ENCODE data around the gene TTC22.
A peak's percentile ranks its signal among the peaks of the same experiment; 100 is the strongest.

Gene TTC22

DNA sequence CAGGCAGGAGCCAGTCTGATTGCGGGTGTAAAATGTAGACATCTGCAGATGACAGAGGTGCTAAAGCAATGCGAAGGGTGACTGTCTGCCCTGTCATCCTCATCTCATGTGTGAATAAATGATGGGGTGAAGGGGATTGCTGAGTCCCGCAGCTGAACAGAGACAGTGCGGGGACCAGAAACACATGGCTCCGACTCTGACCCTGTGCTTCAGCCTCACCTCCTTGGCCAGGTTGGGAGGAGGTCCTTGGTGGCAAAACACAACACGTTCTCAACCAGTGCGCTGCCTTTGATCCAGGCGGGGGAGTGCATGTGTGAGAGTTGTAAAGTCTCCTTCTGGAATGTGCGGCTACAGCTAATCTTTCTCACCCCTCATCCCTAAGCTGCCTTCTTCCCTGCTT, 32.0 kb upstream of the TTC22 start:
- no peak for DNase-seq

DNA sequence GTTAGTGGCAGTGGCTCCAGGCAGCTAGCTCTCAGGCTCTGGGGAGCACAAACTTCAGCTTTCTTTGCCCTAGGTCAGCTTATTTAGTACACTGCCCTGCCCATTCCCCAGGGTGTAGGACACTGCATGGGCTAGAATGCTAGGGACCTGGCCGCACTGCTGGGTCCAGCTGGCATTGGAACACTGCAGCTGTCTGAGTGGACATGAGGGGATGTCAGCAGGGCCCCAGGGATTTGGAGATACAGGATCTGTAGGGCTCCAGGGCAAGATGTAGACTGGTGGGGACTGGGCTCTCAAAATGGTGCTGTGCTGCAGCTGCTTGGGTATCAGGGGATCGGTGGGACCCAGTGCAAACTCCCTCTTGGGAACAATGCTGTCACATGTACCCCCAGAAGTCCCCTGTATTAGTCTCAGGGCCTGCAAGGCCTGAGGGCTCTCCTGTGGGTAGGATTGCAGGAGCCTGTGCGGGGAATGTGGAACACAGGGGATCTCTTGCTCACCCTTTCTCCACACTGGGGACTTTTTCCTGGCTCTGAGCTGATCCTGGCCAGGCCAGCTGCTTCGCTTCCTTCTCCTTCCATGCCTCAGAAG, 25.2 kb upstream of the TTC22 start:
- no peak for DNase-seq

DNA sequence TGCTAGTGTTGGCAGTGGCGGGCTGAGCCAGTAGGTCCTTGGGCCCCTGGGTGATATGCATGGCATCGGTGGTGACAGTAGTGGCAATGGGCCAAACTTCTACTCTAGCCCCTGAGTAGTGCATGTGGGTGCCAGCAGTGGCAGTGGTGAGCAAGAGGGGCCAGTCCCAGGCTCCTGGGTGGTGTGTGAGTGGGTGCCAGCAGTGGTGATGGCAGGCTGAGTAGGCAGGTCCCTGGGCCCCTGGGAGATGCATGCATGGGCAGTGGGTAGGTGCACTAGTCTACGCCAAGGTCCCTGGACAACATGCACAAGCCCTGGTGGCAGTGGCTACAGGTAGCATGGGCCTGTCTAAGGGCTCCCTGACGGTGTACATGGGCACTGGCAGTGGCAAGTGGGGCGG, 24.6 kb upstream of the TTC22 start:
- no peak for DNase-seq

DNA sequence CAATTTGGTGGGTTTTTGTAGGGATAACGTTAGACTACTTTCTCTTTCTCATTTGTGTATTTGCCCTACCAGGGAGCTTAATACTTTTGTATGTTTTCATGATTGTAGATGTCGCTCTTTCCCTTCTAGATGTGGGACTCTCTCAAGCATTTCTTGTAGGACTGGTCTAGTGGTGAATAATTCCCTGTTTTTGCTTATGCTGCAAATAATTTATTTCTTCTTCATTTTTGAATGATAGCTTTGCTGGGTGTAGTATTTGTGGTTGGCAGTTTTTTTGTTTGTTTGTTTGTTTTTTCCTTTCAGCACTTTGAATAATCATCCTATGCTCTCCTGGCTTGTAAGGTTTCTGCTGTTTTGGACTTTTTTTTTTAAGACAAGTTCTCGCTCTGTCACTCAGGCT, 22.5 kb upstream of the TTC22 start:
- no peak for DNase-seq

DNA sequence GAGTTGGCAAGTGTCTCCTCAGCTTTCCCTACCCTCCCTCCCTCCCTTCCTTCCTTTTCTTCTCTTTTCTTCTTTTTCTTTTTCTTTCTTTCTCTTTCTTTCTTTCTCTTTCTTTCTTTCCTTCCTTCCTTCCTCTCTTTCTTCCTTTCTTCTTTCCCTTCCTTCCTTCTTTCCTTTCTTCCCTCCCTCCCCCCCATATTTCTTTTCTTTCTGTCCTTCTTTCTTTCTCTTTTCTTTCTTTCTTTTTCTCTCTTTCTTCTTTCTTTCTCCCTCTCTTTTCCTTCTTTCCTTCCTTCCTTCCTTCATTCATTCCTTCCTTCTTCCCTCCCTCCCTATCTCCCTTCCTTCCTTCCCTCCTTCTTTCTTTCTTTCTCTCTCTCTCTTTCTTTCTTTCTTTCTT, 18.6 kb upstream of the TTC22 start:
- no peak for DNase-seq

DNA sequence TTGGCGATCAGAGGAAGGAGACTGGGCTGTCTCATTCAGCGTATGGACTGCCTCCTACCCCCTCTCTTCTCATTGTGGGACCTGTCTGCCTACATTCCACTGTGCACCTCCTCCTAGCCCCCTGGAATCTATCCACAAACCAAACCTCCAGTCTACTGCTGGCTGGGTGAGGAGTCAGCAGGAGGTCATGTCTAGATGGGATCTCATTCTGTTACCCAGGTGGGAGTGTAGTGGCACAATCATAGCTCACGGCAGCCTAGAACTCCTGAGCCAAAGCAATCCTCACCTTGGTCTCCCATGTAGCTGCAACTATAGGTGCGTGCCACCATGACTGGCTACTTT, 18.0 kb upstream of the TTC22 start:
- DNase-seq: no peak

DNA sequence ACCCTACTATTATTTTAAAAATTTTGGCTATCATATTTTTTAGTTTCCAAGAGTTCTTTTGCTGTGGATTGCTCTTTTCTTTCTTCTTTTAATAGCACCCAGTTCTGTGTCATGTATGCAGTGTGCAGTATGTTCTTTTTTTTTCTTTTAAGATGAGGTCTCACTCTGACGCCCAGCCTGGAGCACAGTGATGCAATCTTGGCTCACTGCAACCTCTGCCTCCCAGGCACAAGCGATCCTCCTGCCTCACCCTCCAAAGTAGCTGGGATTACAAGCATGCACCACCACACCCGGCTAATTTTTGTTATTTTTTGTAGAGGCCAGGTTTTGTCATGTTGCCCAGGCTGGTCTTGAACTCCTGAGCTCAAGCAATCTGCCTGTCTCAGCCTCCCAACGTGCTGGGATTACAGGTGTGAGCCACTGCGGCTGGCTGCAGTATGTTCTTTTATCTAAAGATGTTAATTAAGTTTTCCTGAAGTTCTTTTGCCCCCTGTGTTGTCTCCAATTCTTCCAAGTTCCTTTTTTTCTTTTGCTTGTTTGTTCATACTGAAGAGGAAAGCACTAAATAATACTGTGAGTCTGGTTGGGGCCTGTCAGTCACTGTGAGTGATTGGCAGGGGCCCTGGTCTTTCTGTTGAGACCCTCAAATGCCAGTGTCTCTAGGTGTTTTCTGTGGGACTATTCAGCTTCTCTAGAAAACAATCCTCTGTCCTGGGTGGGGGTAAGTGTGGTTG, 17.5 kb upstream of the TTC22 start:
- DNase-seq: no peak

DNA sequence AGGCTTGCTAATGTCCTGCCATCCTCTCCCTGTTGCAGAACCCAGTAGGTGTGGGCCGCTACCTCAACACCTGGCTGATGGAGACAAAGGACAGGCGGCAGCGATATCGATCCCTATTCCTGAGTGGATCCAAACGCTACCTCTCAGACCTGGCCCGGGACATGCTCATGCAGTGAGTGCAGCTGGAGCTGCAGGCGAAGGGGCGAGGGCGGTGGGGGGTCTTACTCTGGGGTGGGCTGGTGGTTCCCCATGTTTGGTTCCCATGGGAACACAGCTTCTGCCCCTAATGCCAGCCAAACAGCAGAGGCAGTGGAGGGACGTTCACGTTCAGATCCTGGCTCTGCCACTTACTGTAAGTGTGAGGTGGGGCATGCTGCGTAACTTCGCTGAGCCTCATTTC, 15.8 kb upstream of the TTC22 start:
- no peak for DNase-seq

DNA sequence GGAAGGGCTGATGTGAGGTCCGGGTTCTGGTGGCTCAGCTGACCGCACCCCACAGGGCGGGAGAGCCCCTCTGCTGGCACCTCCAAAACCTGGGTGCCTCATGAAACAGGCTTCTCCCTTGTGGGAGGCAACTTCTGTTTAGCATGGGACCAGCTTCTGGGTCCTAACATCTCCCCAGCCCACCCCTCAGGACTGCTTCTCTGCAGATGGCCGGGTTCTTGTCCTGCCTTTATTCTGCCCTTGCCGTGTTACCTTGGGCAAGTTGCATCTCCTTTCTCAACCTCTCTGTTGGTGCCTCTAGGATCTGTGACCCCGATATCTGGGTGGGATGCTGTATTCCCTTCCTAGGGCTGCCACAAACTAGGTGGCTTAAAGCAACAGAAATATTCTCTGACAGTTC, 15.0 kb upstream of the TTC22 start:
- no peak for DNase-seq

DNA sequence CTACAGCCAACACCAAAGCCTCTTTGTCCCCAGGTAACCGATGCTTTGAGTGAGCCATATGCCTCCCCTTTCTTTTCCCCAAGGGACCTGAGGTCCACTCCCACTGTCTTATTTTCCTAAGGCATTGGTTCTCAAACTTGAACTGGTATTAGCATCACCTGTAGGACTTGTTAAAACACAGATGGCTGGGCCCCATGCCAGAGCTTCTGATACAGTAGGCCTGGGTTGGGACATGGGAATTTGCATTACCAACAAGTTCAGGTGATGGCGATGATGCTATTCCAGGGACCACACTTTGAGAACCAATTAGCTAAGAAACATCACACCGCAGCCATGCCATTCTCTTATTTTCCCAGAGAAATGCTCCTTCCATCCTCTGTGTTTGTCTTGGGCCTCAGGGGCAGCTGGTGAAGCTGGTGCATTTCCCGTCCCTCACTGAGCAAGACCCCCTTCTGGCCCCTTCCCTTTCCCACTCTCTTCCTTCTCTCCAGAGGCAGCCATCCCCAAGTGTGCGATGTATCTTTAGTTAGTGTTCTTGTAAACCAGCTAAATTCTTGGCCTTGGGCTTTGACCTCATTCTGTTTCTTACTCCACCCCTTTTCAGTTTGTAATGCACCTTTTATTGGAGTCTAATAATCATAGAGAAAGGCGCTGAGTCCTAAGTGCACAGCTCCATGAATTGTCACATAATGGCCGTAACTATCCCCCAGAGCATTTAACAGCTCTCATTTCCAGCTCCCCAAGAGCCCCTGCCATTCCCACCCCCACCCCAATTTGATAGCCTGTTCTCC, 14.2 kb upstream of the TTC22 start:
- no peak for DNase-seq

DNA sequence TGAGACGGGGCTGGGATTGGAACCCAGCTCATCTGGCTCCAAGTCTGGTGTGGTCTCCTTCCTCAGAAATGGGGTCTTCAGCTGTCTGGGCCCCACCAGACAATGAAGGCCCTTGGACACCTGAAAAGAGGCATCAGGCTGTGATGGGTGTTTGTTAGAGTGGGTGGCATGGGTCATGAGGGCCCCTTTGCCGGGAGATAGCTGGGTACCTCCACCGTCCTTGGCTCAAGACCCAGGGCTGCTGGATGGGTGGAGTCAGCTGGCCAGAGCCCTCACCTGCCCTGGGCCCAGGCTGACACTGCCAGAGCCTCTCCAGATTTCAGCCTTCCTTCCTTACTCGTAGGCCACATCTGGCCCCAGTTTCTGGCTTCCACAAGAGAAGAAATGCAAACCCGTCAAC, 13.4 kb upstream of the TTC22 start:
- no peak for DNase-seq

DNA sequence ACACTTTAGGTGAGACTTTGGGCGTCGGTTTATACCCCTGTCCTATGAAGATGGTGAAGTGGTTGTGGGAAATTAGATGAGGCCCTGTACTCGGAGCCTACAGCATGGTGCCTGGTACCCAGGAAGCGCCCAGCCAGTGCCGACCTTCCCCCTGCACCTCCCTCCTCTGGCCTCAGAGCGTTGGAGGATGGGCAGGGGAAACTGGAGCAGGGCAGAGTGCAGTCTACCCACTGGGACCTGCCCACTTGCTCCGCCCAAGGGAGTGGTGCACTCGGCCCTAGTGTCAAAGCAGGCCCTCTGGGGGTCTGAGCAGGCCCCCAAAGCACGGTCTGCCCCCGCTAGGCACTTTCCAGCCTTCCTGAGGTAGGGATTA, 13.0 kb upstream of the TTC22 start:
- DNase-seq: no peak

DNA sequence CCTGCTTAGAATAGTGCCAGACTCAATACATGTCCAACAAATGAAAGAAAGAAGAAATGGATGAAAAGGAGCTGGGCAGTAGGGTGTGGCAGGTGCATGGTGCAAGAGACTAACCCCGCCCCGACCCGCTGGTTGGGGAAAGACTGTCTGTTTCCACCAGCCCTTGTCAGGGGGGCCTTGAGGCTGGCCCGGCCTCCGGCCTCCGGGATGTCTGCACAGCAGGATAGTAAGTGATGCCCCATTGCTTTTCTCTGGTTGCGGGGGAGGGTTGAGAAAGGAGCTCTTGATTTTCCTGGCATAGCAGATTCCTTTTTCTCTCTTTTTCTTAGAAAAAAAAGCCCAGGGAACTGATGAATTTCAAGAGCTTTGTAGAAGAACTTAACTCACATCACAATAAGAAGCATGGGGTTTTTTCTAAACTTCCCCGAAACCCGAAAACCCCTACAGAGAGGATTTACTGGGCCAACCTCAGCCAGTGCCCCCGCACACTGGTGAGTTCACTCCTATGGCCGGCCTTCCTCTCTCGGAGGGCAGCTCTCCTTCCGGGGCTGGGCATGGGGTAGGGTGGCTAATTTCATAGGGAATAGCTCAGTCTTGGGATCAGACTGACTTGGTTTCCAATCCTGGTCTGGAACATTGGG, 12.5 kb upstream of the TTC22 start:
- DNase-seq: no peak

DNA sequence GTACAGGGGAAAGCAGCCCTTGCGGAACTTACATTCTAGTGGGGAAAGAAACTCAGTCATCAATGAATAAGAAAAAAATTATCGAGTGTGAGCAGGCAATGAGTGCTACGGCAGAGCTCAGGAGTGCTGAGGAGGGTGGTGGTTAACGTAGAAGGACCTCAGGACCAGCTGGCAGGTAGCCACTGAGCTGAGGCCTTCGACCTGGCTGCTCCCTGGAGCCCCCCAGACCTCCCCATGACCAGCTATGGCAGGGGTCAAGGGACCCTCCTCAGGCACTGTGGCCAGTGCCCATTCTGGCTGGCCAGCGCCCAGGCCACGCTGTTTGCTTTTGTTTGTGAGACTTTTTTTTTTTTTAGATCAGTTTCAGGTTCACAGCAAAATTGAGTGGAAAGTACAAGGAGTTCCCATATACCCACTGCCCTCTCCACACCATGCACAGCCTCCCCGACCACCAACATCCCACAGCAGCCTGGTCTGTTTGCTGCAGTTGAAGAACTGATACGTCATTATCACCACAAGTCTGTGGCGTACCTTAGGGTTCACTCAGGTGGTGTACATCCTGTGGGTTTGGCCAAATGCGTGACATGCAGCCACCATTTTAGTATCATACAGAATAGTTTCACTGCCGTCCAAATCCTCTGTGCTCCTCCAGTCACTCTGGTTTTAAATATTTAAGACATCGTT, 11.8 kb upstream of the TTC22 start:
- no peak for DNase-seq

DNA sequence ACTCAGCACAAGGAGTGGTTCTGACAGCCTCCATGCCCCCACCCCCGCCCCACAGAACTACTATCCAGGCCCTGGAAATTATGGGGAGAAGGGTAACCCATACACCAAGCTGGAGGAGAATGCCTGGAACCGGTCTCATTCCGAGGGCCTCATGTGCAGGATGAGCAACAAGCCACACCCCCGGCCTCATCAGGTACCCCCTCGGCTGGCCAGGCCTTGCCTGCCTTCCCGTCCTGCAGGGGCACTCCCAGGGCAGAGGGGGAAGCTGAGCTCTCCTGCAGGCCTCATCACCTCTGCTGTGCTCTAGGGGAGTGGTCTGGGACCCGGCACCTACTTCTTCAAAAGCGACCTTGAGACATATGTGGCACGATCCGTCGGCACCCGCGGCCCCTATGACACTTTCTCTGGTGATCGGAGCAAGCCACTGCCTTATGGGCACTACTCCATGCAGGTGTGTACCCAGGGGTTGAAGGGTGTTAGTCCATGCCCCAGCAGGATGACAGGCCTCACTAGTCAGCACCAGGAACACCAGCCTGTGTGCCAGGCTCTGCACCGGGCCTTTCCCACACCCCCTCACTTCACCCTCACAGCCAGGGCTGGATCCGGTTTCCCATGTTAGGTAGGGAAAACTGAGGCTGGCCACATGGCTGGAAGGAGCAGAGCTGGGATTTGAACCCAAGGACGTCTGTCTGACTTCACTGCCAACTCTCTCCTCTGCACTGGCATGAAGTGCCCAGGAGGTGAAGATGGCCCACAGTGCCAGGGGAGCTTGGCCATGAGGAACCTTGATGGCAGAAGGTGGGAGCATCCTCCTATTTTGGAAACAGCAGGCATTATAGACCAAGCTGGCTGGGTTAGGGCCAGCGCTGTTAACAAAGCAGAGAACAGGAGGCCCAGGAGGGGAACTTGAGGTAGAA, 10.9 kb upstream of the TTC22 start:
- DNase-seq: no peak

DNA sequence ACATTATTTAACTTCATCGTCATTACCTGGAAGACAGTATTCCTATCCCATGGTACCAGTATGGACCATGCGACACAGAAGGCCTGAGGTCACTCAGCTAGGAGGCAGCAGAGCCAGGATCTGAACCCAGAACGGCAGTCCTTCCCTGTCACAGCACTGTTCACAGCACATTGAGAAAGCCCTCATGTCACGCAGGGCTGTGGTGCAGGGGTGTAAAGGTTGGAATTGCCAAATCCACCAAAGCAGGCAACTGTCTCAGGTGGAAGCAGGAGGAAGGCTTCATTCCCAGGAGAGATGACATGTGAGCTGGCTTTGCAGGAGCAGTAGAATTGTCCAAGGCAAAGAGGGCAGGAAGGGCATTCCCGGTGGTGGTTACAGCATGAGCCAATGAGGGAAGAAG, 9.9 kb upstream of the TTC22 start:
- DNase-seq: no peak

DNA sequence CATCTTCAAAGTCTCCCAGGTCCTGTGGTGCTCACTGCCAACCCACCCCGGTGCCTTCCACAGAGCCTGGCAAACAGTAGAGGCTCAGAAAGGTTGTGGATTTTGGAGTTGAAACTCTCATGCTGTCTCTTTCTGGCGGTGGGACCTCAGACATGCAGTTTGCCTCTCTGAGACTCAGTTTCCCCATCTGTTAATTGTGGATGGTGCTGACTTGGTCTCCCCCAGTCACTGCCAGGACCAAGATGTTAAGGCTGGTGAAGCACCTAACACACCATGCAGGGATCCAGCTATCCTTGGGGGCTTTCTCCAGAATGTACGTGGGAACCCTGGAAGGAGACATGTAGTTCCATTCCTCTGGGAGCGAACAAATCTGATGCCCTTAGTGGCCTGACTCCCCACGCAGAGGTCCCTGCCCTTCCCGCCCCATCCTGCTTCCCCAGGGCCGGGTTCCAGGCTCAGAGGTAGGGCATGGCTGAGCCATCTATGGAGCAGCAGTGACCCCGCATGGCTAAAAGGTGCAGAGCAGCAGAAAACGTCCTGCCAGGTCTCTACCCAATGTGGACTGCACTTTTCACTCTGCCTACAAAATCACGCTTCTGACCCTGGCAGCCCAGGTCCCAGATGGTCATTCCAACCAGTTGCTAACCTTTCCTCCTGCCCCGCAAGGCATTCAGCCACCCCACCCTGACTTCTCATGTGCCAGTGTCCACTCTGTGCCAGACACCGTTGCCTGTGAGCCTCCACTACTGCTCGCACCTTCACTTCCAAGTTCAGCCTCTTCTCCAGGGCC, 9.2 kb upstream of the TTC22 start:
- DNase-seq: peak in 1 of 2 donors; percentile 33

DNA sequence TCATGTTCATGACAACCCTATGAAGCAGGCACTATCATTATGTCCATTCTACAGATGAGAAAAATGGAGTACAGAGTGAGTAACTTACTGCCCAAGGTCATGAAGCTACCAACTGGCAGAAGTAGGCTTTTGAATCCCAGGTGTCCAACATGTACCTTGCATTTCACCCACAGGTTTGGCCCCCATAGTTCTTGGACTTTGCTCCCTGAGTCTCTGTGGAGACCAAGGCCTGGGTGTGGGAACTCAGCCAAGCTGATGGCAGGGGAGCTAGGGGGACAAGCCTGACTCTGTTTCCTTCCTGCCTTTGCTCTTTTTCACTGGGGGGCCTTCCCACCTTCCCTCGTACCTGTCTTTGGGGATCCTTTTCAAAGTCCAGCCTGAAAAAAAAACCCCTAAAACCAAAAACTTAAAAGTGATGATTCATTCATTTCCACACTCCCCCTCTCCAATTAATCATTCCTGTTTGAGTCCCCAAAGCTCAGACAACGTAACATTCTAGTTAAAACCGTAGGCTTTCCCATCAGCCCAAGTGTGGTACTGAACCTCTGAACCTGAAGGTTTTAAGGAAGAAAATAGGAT, 8.5 kb upstream of the TTC22 start:
- DNase-seq: no peak

DNA sequence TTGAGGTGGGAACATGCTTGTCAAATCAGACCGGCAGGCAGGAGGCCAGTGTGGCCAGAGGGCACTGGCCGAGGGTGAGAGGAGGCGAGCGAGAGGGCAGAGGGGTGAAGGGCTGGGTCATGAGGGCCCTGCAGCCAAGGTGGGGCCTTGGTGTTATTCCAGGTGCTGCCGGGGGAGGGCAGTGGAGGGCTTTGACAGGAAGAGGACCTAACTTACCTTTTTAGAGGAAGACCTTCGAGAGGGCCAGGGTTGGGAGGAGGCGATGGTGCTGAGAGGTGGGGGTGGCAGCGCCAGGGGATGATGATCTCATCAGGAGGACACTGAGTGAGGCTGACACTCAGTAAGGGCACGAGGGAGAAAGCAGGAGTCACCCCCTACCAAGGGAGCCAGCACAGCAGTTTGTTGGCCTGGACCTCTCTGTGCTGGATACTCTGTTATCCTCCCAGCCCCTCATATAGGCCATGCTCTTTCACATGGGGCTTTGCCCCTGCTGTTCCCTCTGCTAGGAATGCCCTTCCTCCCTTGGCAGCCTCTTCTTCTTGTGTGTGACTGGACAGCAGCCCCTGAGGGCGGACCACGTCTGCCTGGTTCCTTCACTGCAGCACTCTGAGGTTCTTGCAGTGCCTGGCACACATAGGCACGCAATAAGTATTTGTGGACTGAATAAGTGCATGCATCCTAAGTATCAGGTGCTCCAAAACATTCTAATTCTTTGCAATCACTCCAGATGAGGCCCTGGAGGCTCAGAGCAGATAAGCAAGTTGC, 7.5 kb upstream of the TTC22 start:
- no peak for DNase-seq

DNA sequence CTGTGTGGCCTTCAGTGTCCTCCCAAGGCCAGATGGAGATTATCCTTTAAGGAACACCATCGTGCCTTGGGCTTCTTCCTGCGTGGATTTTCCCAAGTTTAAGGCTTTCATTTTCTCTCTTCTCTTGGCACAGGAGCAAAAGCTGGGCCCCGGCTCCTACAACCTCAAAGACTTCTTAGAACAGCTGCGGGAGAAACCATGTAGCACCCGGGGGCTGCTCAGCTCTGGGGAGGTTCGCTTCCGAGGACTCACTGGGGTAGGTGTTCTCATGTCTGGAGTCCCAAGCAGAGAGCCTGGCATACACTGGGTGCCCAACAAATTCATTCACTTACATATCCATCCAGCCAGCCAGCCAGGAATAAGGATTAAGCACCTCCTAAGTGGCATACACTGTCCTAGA, 6.6 kb upstream of the TTC22 start:
- DNase-seq: no peak
